Fibroblast of lung (primary cell): ENCODE results near the gene DIS3L2.

ENCODE experiments used
- EZH2 ChIP-seq: IDR thresholded peaks from 2 replicates; pipeline ENCODE4 v1.5.1; 2012; ENCODE audit warnings: low read length, control low read depth, mild to moderate bottlenecking; ENCODE audit errors: missing control alignments
- TF ChIP-seq, protein P1 (sequence below), 2 donors: IDR thresholded peaks in 1 of 2; conservative IDR thresholded peaks in 1 of 2; 1 replicate in 1 of 2; 2 replicates in 1 of 2; pipeline ENCODE4 v1.5.1; 2011 to 2012; ENCODE audit warnings: low read length in 2 of 2, control low read depth in 1 of 2, inconsistent platforms in 1 of 2, low read depth in 1 of 2, mild to moderate bottlenecking in 1 of 2

DNA sequence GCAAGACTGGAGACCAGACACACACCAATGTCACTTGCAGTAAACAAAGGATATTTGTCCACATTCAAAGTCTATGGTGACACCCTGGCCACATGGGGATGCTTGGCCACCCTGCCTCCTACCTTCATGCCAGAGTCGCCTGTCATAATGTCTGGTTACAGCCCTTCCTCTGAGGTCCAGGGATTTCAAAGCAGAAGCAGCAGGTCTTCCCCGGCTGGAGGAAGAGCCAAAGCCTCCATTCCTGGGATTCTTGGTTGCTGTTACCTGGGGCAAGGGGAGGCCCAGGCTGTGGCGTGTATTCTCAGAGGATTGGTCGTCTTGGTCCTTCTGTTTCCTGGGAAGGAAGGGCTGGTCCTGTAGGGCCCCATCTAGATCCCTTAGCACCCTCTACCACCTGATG is 414.7 kb downstream of the DIS3L2 start:
- TF ChIP-seq, protein P1, sequence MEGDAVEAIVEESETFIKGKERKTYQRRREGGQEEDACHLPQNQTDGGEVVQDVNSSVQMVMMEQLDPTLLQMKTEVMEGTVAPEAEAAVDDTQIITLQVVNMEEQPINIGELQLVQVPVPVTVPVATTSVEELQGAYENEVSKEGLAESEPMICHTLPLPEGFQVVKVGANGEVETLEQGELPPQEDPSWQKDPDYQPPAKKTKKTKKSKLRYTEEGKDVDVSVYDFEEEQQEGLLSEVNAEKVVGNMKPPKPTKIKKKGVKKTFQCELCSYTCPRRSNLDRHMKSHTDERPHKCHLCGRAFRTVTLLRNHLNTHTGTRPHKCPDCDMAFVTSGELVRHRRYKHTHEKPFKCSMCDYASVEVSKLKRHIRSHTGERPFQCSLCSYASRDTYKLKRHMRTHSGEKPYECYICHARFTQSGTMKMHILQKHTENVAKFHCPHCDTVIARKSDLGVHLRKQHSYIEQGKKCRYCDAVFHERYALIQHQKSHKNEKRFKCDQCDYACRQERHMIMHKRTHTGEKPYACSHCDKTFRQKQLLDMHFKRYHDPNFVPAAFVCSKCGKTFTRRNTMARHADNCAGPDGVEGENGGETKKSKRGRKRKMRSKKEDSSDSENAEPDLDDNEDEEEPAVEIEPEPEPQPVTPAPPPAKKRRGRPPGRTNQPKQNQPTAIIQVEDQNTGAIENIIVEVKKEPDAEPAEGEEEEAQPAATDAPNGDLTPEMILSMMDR (conservative IDR thresholded peaks at IDR 0.05 in 1 of 2, IDR thresholded peaks at IDR 0.05 in 1 of 2; ENCODE audit: low read depth in 1 of 2, low read length in 2 of 2): no peak
- no peak for TF ChIP-seq EZH2
